ENCODE measurements around the gene PLSCR3. TPM values are rescaled to one million over a fixed set of nuclear protein-coding genes. Genes with fewer than 3 reads are reported as not detected.

The PLSCR3 gene
- total and polyA plus RNA-seq, 3 donors from 2014 or later: 13.6 to 19.4 (median 14.2) TPM

DNA sequence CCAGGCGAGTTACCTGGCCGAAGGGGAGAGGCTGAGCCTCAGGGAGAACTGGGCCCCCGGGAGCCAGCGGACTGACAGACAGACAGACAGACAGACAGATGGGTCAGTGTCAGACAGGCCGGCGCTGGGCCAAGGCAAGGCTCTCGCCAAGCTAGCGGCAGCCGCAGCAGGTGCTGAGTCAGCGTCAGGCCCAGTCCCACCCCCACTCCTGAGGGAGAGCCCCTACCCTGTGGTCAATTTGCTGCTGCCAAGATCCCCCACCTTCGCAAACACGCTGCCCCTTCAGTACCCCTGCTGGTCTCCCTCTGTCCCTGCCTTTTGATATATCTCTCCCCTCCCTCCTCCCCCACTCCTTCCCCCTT is 46.5 kb upstream of the PLSCR3 start:
- peaks cover 28% of the 10 kb centered on the region for H3K4me1 ChIP-seq
- TF ChIP-seq POLR2A (IDR thresholded peaks at IDR 0.05): no peak
- TF ChIP-seq, protein P1, sequence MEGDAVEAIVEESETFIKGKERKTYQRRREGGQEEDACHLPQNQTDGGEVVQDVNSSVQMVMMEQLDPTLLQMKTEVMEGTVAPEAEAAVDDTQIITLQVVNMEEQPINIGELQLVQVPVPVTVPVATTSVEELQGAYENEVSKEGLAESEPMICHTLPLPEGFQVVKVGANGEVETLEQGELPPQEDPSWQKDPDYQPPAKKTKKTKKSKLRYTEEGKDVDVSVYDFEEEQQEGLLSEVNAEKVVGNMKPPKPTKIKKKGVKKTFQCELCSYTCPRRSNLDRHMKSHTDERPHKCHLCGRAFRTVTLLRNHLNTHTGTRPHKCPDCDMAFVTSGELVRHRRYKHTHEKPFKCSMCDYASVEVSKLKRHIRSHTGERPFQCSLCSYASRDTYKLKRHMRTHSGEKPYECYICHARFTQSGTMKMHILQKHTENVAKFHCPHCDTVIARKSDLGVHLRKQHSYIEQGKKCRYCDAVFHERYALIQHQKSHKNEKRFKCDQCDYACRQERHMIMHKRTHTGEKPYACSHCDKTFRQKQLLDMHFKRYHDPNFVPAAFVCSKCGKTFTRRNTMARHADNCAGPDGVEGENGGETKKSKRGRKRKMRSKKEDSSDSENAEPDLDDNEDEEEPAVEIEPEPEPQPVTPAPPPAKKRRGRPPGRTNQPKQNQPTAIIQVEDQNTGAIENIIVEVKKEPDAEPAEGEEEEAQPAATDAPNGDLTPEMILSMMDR (IDR thresholded peaks at IDR 0.05): no peak
- no peaks in the 10 kb centered on the region for H3K9me3 ChIP-seq
- no peaks in the 10 kb centered on the region for H3K27me3 ChIP-seq
- peak; percentile 67 for DNase-seq
- WGBS, 2 donors: 8 to 14% methylated on average over 6 to 12 of the region's 12 CpGs
- H3K27ac ChIP-seq: no peak overlapping the region
- H3K4me3 ChIP-seq: no peak overlapping the region
- intact Hi-C loops (cut with DNase I; ENCODE audit: low total_unique reads): no loop called here
- no peaks in the 10 kb centered on the region for H3K36me3 ChIP-seq (ENCODE audit: low read depth, missing control alignments)

DNA sequence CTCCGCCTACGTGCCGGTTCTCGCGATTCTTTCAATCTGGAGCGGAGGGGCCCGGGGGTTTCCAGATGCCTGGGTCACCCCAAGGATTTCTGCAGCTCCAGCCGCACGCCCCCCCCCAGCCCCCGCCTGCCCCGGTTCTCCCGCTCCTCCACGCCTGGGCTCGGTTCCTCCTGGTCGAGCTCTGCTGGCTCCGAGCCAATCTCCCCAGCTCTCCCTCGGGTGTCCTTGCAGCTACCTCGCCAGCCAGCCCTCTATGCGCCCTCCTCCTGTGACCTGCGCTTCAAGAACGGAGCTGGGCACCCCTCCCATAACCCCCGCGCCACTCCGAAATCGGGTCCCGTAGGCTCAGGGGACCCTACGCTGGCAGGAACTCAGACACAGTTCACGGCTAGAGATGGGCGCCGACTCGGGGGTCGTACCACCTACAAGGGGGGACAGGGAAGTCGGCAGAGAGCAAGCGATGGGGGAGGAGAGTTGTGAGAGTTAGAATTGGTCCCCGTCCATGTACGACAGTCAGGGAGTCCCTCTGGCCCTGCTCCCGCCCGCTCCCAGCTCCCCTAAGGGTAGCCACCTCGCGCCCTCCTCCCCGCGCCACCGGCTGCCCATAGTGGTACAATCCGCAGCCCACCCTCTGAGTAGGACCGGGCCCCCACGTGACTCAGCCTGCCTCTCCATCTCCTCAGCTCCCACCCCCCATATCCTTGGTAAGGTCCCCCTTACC is 45.9 kb upstream of the PLSCR3 start:
- Histone ChIP-seq H3K9me3 (no peaks in the 10 kb centered on the region), H3K27ac (no peak overlapping the region), H3K4me3 (peak overlapping the region; percentile 18 to 32), H3K27me3 (no peaks in the 10 kb centered on the region), H3K36me3 (ENCODE audit: low read depth, missing control alignments) (no peaks in the 10 kb centered on the region), H3K4me1 (peaks cover 26% of the 10 kb centered on the region)
- WGBS, 2 donors: 4% methylated on average over 40 to 46 of the region's 46 CpGs
- peak; percentile 77 for DNase-seq
- TF ChIP-seq, protein P1 (IDR thresholded peaks at IDR 0.05): no peak
- no peak for TF ChIP-seq POLR2A (IDR thresholded peaks at IDR 0.05)
- intact Hi-C loops (cut with DNase I; ENCODE audit: low total_unique reads): no loop called here

DNA sequence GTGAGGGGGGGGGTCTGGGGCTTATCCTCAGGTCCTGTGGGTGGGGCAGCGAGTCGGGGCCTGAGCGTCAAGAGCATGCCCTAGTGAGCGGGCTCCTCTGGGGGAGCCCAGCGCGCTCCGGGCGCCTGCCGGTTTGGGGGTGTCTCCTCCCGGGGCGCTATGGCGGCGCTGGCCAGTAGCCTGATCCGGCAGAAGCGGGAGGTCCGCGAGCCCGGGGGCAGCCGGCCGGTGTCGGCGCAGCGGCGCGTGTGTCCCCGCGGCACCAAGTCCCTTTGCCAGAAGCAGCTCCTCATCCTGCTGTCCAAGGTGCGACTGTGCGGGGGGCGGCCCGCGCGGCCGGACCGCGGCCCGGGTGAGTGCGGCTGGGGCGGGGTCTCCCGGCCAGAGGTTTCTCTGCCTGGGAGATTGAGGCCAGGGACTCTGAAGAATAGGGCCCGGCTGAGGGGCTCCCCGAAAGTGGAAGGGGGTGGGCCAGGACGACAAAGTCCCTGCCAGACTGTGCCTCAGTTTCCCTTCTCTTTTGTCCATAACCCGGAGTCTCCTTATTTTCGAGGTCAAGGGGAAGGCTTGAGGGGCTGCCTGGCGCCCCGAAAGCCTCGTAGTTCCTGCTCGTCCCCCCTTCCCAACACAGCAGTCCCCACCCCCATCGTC is 45.3 kb upstream of the PLSCR3 start, which contains the start of gene FGF11:
Gene FGF11, plus strand, starts transcription at position 51 of the 651 bp plus-strand sequence. Its CDS starts 109 bp downstream, at position 160.
- Histone ChIP-seq H3K36me3 (ENCODE audit: low read depth, missing control alignments) (no peaks in the 10 kb centered on the region), H3K4me1 (peaks cover 22% of the 10 kb centered on the region), H3K27ac (no peak within 1 kb of the TSS), H3K27me3 (no peaks in the 10 kb centered on the region), H3K9me3 (no peaks in the 10 kb centered on the region), H3K4me3 (peak within 1 kb of the TSS; percentile 19 to 37)
- no peak for TF ChIP-seq POLR2A (IDR thresholded peaks at IDR 0.05)
- TF ChIP-seq, protein P1 (IDR thresholded peaks at IDR 0.05): no peak
- no peak for DNase-seq
- 0 to 2% methylated on average over 9 to 34 of the region's 50 CpGs for WGBS, 2 donors
- intact Hi-C loops (cut with DNase I; ENCODE audit: low total_unique reads): no loop called here

DNA sequence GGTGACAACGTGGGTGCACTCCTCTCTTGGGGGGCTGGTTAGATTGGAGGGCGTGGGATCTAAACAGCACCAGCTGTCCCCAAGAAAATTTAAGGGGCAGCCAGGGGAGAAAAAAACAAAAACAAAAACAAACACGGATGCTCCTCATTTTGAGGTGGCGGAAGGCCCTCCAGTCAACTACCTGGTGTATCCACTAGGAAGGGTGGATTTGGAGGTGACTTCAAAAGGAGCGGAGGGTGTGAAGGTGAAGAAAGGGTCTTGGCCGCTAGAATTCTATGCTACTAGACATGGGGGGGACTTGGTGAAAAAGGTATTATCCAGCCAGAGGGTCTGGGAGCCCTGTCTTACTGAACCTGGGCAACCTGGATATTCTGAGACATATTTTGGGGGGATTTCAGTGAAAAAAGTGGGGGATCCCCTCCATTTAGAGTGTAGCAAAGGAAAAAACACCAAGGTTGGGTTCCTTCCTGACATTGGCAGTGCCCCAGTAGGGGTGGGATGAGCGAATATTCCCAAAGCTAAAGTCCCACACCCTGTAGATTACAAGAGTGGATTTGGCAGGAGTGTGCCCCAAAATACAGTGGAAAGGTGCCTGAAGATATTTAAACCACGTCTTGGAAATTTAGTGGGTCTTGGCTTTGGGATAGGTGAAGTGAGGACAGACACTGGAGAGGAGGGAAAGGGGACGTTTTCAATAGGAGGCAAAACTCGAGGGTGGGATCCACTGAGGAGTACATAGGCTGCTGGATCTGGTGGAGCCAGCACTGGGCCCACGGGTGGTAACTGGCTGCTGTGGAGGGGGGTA is 44.5 kb upstream of the PLSCR3 start:
- Histone ChIP-seq H3K36me3 (ENCODE audit: low read depth, missing control alignments) (no peaks in the 10 kb centered on the region), H3K9me3 (no peaks in the 10 kb centered on the region), H3K27me3 (no peaks in the 10 kb centered on the region), H3K4me3 (peak overlapping the region; percentile 19 to 37), H3K27ac (no peak overlapping the region), H3K4me1 (peaks cover 22% of the 10 kb centered on the region)
- intact Hi-C loops (cut with DNase I; ENCODE audit: low total_unique reads): no loop called here
- WGBS, 2 donors: 39 to 49% methylated on average over 10 to 11 of the region's 11 CpGs
- no peak for DNase-seq
- TF ChIP-seq, protein P1 (IDR thresholded peaks at IDR 0.05): no peak
